ENCODE measurements around the gene FAM25A.

FAM25A gene

GRCh38 chr10:87066178-87066577 is 46.1 kb downstream of the FAM25A start:
- no peak for DNase-seq

GRCh38 chr10:87066865-87067264 is 46.8 kb downstream of the FAM25A start:
- DNase-seq: no peak

- DNase-seq: no peak
Observed at GRCh38 chr10:87068281-87068680, 48.2 kb downstream of the FAM25A start.

- no peak for DNase-seq
Observed at GRCh38 chr10:87072449-87072848, 52.4 kb downstream of the FAM25A start.
